Loucy (cell line): ENCODE data around the gene MRPL50.

Experiments used
- EZH2phosphoT487 ChIP-seq: fragments of 200-600 bp; IDR thresholded peaks from 2 replicates; pipeline ENCODE4 v1.6.1; 2018; ENCODE audit warnings: antibody characterized with exemption, mild to moderate bottlenecking, moderate library complexity, borderline replicate concordance
- TF ChIP-seq, protein P1 (sequence below): fragments of 200-600 bp; sonication (generic); conservative IDR thresholded peaks from 2 replicates; pipeline ENCODE4 v1.5.1; 2014; ENCODE audit warnings: mild to moderate bottlenecking, antibody characterized with exemption, low read length

DNA sequence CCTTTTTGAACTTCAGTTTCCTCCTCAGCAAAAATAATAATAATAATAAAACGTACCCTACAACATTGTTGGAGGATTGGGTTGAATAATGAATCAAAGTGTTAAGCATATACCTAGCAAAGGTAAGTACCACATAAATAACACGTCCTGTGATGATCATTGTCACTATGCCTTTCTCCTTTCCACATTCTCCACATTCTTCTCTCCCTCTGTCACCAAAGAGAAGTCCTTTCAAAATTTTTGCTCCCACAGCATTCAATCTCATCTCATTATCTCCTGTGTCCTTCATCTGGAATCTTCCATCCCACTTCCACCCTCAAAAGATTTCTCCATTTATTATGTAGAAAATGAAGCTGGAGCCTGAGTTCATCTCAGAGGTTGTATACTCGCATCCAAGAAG is 44.3 kb upstream of the MRPL50 start:
- TF ChIP-seq, protein P1, sequence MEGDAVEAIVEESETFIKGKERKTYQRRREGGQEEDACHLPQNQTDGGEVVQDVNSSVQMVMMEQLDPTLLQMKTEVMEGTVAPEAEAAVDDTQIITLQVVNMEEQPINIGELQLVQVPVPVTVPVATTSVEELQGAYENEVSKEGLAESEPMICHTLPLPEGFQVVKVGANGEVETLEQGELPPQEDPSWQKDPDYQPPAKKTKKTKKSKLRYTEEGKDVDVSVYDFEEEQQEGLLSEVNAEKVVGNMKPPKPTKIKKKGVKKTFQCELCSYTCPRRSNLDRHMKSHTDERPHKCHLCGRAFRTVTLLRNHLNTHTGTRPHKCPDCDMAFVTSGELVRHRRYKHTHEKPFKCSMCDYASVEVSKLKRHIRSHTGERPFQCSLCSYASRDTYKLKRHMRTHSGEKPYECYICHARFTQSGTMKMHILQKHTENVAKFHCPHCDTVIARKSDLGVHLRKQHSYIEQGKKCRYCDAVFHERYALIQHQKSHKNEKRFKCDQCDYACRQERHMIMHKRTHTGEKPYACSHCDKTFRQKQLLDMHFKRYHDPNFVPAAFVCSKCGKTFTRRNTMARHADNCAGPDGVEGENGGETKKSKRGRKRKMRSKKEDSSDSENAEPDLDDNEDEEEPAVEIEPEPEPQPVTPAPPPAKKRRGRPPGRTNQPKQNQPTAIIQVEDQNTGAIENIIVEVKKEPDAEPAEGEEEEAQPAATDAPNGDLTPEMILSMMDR: no peak
- no peak for TF ChIP-seq EZH2phosphoT487
